Uterus (tissue), 4 donors: ENCODE measurements around the gene ZNF467. TPM values are rescaled to one million over a fixed set of nuclear protein-coding genes. Genes with fewer than 3 reads are reported as not detected.

Source experiments
- DNase-seq, 2 donors: peaks; one replicate each; pipeline ENCODE4 v3.0.0-alpha.2; 2019 to 2020
- H3K27ac ChIP-seq, 2 donors: fragments of 200-600 bp; sonication (generic); 1 replicate in 1 of 2; 2 replicates in 1 of 2; pipeline ENCODE4 v1.5.1; 2016 to 2018
- H3K27me3 ChIP-seq, 2 donors: fragments of 200-600 bp; sonication (generic); one replicate each; pipeline ENCODE4 v1.5.1; 2018 to 2019; ENCODE audit warnings: control low read depth in 1 of 2
- H3K36me3 ChIP-seq, 2 donors: fragments of 200-600 bp; sonication (generic); one replicate each; pipeline ENCODE4 v1.5.1; 2019; ENCODE audit warnings: control low read depth in 1 of 2
- H3K4me1 ChIP-seq, 2 donors: fragments of 200-600 bp; sonication (generic); one replicate each; pipeline ENCODE4 v1.5.1; 2018 to 2019; ENCODE audit warnings: control low read depth in 1 of 2
- H3K4me3 ChIP-seq, 2 donors: fragments of 200-600 bp; sonication (generic); 1 replicate in 1 of 2; 2 replicates in 1 of 2; pipeline ENCODE4 v1.5.1; 2018 to 2019; ENCODE audit warnings: mild to moderate bottlenecking in 1 of 2
- H3K9me3 ChIP-seq, 2 donors: fragments of 200-600 bp; sonication (generic); one replicate each; pipeline ENCODE4 v1.5.1; 2019; ENCODE audit warnings: control low read depth in 1 of 2
- POLR2A ChIP-seq, 2 donors: fragments of 450-650 bp; IDR thresholded peaks; one replicate each; pipeline ENCODE4 v1.6.1; 2016; ENCODE audit warnings: antibody characterized with exemption in 2 of 2, mild to moderate bottlenecking in 1 of 2, moderate library complexity in 1 of 2
- intact Hi-C: fragments of 100-400 bp; cut with DNase I; formaldehyde crosslinking; loops from one replicate; pipeline ENCODE4 v1.15.1; 2023; ENCODE audit warnings: low total_unique reads
- total RNA-seq, 4 donors: library from RNA; depleted of rRNA in 3 of 4; stranded (reverse); fragments of >200 nt in 3 of 4; gene quantifications; one replicate each; pipeline versions ENCODE4 v1.1.0 to v1.2.4, GENCODE V29; 2014 to 2023
- TF ChIP-seq, protein P1 (sequence below), 4 experiments: fragments of 200-600 bp in 2 of 4; fragments of 450-650 bp in 2 of 4; sonication (generic) in 2 of 4; IDR thresholded peaks; one replicate each; pipeline ENCODE4 v1.5.1; 2016 to 2019; ENCODE audit warnings: antibody characterized with exemption in 4 of 4, mild to moderate bottlenecking in 2 of 4, moderate library complexity in 1 of 4
- donor health status: DM: yes; HTN: yes; CAD: no.

Gene ZNF467
- total RNA-seq, 4 donors from 2014 or later, result 5.2 to 23.6 (median 14.3) TPM

DNA sequence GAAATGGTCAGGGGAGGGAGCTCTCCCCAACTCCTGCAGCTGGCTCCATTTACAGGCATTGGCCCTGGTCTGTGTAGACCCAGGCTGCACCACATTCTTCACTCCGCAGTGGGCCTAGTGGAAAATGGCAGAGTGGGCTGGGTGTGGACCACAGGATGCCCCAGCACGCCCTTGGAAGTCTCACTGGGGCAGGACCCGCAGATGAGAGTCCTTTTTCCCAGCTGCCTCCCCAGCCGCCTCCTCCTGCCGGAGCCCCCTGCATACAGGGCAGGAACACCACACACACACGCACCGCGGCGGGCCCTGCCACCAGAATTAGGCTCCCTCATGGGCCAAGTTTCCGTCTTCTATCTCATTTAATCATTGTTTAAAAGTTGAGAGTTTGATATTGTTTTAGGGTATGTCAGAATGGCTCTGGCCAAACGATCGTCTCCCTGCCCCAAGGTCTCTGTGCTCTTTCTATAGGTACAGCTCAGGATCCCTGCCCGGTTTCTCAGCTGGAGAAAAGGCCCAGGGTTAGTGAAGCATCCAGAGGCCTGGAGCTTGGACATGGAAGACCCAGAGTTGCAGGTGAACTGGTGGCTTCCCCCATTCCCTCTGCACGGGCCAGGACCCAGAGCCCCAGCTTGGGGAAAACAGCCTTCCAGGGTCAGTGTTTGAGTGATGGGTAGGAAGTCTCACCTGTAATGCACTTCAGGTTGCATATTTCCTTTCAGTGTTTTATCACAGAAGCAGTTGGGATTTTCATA lies 42.0 kb downstream of the ZNF467 start:
- TF ChIP-seq, protein P1, sequence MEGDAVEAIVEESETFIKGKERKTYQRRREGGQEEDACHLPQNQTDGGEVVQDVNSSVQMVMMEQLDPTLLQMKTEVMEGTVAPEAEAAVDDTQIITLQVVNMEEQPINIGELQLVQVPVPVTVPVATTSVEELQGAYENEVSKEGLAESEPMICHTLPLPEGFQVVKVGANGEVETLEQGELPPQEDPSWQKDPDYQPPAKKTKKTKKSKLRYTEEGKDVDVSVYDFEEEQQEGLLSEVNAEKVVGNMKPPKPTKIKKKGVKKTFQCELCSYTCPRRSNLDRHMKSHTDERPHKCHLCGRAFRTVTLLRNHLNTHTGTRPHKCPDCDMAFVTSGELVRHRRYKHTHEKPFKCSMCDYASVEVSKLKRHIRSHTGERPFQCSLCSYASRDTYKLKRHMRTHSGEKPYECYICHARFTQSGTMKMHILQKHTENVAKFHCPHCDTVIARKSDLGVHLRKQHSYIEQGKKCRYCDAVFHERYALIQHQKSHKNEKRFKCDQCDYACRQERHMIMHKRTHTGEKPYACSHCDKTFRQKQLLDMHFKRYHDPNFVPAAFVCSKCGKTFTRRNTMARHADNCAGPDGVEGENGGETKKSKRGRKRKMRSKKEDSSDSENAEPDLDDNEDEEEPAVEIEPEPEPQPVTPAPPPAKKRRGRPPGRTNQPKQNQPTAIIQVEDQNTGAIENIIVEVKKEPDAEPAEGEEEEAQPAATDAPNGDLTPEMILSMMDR (IDR thresholded peaks at IDR 0.05), result no peak
- TF ChIP-seq POLR2A (IDR thresholded peaks at IDR 0.05), result no peak
- no peaks in the 10 kb centered on the region for H3K27me3 ChIP-seq
- no peak overlapping the region for H3K27ac ChIP-seq
- no peaks in the 10 kb centered on the region for H3K4me1 ChIP-seq
- DNase-seq, result no peak
- intact Hi-C loops, result no loop called here
- H3K36me3 ChIP-seq, result no peaks in the 10 kb centered on the region
- no peak overlapping the region for H3K4me3 ChIP-seq
- no peaks in the 10 kb centered on the region for H3K9me3 ChIP-seq

DNA sequence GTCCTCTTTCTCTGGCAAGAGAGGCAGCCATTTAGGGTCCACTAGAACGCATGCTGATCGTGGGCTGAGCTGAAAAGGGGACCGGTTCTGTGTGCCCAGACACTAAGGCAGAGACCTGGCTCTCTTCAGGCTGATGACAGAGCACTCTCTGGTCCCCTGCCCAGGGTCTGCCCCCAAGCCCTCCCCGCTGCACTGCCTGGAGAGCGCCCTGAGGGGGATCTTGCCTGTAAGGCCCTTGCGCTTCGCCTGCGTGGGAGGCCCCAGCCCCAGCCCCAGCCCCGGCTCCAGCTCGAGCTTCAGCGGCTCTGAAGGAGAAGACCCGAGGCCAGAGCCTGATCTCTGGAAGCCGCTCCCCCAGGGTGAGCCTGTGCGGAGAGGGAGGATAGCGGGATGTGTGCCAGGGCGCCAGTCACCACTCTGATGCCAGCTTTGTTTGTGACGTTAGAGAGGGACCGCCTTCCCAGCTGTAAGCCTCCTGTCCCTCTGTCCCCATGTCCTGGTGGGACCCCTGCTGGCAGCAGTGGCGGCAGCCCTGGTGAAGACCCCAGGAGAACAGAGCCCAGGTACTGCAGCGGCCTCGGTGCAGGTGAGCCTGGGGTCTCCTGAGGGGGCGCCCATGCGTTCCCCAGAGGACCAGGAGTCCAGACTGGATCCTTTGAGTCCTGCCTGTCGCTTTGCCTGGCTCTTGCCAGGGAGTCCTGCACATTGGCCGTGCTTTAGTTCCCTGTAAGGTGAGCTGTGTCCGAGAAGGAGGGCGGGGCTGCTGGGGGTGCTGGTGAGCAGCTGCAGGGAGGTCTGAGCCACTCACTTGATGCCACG lies 43.2 kb downstream of the ZNF467 start:
- DNase-seq, result no peak
- intact Hi-C loops, result no loop called here
- H3K9me3 ChIP-seq, result no peaks in the 10 kb centered on the region
- H3K4me1 ChIP-seq, result no peaks in the 10 kb centered on the region
- no peak overlapping the region for H3K27ac ChIP-seq
- H3K4me3 ChIP-seq, result no peak overlapping the region
- TF ChIP-seq, protein P1 (IDR thresholded peaks at IDR 0.05), result no peak
- TF ChIP-seq POLR2A (IDR thresholded peaks at IDR 0.05), result no peak
- no peaks in the 10 kb centered on the region for H3K36me3 ChIP-seq
- H3K27me3 ChIP-seq, result no peaks in the 10 kb centered on the region

DNA sequence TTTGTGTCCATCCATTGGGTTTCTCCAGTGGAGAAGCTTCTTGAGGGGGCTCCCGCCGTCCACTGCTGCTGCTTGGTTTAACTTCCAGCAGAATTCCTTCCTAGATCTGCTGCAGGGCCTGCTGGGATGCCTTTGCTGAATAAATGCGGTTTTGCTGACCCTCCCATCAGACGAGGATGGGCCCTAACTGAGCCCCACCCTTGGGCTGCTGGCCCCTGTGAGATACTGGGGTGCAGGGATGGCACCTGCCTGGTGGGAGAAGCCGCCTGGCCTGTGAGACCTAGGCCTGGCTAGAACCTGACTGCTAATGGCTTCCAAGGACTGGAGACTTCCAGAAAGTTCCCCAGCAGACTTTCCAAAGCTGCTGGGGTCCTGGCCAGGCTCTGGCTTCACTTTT lies 43.8 kb downstream of the ZNF467 start:
- intact Hi-C loops, result no loop called here
- no peak overlapping the region for H3K27ac ChIP-seq
- H3K4me1 ChIP-seq, result no peaks in the 10 kb centered on the region
- H3K36me3 ChIP-seq, result no peaks in the 10 kb centered on the region
- TF ChIP-seq, protein P1 (IDR thresholded peaks at IDR 0.05), result no peak
- TF ChIP-seq POLR2A (IDR thresholded peaks at IDR 0.05), result no peak
- no peaks in the 10 kb centered on the region for H3K27me3 ChIP-seq
- H3K9me3 ChIP-seq, result no peaks in the 10 kb centered on the region
- DNase-seq, result no peak
- no peak overlapping the region for H3K4me3 ChIP-seq

DNA sequence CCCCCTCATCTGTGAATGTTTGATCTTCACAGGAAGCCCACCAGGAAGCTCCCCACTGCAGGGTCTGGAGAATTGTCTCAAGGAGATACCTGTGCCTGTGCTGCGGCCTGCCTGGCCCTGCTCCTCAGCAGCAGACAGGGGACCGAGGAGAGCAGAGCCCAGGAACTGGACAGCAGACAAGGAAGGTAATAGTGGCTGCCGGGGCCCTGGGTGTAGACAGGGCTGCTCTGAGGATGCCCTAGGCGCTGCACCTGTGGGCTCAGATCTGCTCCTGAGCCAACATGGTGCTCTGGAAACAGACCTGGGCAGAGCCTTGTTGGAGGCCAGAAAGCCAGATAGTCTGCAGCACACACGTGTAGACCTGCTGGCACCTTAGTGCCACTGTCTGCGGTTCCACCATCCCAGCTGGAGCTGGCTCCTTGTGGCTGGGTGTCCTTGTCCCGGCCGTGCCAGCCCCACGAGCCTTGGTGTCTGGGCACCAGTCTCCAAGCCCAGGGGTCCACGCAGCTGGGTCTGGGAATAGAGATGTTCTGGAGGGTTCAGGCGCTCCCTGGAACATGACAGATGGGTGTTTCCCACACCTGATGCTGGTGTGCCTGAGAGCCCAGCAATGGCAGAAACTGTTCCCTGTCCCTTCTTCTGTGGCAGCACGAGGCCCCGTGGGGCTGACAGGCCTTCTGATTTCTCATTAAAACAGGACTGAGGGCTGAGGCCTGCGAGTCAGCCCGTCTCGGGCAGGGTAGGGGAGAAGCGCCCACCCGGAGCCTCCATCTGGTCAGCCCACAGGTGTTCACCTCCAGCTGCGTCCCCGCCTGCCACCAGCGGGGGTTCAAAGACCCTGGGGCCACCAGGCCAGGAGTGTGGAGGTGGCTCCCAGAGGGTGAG lies 44.7 kb downstream of the ZNF467 start:
- Histone ChIP-seq H3K4me3 (no peak overlapping the region), H3K27ac (no peak overlapping the region), H3K9me3 (no peaks in the 10 kb centered on the region), H3K4me1 (no peaks in the 10 kb centered on the region), H3K27me3 (no peaks in the 10 kb centered on the region), H3K36me3 (no peaks in the 10 kb centered on the region)
- no peak for TF ChIP-seq POLR2A (IDR thresholded peaks at IDR 0.05)
- TF ChIP-seq, protein P1 (IDR thresholded peaks at IDR 0.05), result no peak
- intact Hi-C loops, result no loop called here
- no peak for DNase-seq
